ENCODE data around the gene CYB561D2. TPM values are rescaled to one million over a fixed set of nuclear protein-coding genes. Genes with fewer than 3 reads are reported as not detected.
"Not testable (repeated sequence)": the region's sequence is repeated elsewhere in the genome, so short reads cannot be mapped to it uniquely, and the experiment has no call there.

CYB561D2 gene
- total and polyA plus RNA-seq, 4 donors, result 18.2 to 50.8 (median 27.7) TPM

GRCh38 chr3:50304601-50305000 lies 46.1 kb upstream of the CYB561D2 start:
- DNase-seq (no peak), ATAC-seq (ENCODE audit: insufficient read depth, low FRiP score) (no peak)
- Histone ChIP-seq H3K9me3 (ENCODE audit: control insufficient read depth in 4 of 4, insufficient read depth in 3 of 4, low read length in 3 of 4) (no peaks in the 10 kb centered on the region), H3K4me3 (no peak overlapping the region), H3K4me1 (ENCODE audit: control insufficient read depth in 5 of 5, insufficient read depth in 5 of 5, low read length in 5 of 5) (peaks cover 10 to 20% (median 16%) of the 10 kb centered on the region in 5 donors), H3K27me3 (ENCODE audit: control insufficient read depth in 3 of 3, insufficient read depth in 3 of 3, low read length in 2 of 3) (no peaks in the 10 kb centered on the region), H3K36me3 (ENCODE audit: control insufficient read depth in 4 of 4, insufficient read depth in 4 of 4, low read length in 4 of 4) (peaks cover 0 to 6% (median under 1%) of the 10 kb centered on the region in 4 donors), H3K27ac (ENCODE audit: low read depth in 1 of 2, low read length in 1 of 2) (no peak overlapping the region), H3K9ac (ENCODE audit: insufficient read depth in 1 of 2, low read length in 2 of 2) (no peak overlapping the region)
- TF ChIP-seq, protein P1, sequence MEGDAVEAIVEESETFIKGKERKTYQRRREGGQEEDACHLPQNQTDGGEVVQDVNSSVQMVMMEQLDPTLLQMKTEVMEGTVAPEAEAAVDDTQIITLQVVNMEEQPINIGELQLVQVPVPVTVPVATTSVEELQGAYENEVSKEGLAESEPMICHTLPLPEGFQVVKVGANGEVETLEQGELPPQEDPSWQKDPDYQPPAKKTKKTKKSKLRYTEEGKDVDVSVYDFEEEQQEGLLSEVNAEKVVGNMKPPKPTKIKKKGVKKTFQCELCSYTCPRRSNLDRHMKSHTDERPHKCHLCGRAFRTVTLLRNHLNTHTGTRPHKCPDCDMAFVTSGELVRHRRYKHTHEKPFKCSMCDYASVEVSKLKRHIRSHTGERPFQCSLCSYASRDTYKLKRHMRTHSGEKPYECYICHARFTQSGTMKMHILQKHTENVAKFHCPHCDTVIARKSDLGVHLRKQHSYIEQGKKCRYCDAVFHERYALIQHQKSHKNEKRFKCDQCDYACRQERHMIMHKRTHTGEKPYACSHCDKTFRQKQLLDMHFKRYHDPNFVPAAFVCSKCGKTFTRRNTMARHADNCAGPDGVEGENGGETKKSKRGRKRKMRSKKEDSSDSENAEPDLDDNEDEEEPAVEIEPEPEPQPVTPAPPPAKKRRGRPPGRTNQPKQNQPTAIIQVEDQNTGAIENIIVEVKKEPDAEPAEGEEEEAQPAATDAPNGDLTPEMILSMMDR (IDR thresholded peaks at IDR 0.05; ENCODE audit: control extremely low read depth, extremely low read depth), result no peak

DNA sequence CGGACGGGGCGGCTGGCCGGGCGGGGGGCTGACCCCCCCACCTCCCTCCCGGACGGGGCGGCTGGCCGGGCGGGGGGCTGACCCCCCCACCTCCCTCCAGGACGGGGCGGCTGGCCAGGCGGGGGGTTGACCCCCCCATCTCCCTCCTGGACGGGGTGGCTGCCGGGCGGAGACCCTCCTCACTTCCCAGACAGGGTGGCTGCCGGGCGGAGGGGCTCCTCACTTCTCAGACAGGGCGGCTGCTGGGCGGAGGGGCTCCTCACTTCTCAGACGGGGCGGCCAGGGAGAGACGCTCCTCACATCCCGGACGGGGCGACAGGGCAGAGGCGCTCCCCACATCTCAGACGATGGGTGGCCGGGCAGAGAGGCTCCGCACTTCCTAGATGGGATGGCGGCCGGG lies 38.6 kb upstream of the CYB561D2 start:
- not testable (repeated sequence) for H3K9me3 ChIP-seq (ENCODE audit: control insufficient read depth in 4 of 4, insufficient read depth in 3 of 4, low read length in 3 of 4); H3K9ac ChIP-seq (ENCODE audit: insufficient read depth in 1 of 2, low read length in 2 of 2); ATAC-seq (ENCODE audit: insufficient read depth, low FRiP score); H3K27me3 ChIP-seq (ENCODE audit: control insufficient read depth in 3 of 3, insufficient read depth in 3 of 3, low read length in 2 of 3); H3K4me3 ChIP-seq; DNase-seq; H3K27ac ChIP-seq (ENCODE audit: low read depth in 1 of 2, low read length in 1 of 2)
- peaks cover 0 to 12% (median 4%) of the 10 kb centered on the region in 4 donors for H3K36me3 ChIP-seq (ENCODE audit: control insufficient read depth in 4 of 4, insufficient read depth in 4 of 4, low read length in 4 of 4)
- WGBS, 2 donors, result 84 to 95% methylated on average over 4 to 32 of the region's 32 CpGs
- peaks cover 0 to 16% (median 0%) of the 10 kb centered on the region in 5 donors for H3K4me1 ChIP-seq (ENCODE audit: control insufficient read depth in 5 of 5, insufficient read depth in 5 of 5, low read length in 5 of 5)

- no peak overlapping the region for H3K4me3 ChIP-seq
- 48 to 79% methylated on average over 3 of the region's 3 CpGs for WGBS, 2 donors
- no peaks in the 10 kb centered on the region for H3K27me3 ChIP-seq (ENCODE audit: control insufficient read depth in 3 of 3, insufficient read depth in 3 of 3, low read length in 2 of 3)
- no peak for ATAC-seq (ENCODE audit: insufficient read depth, low FRiP score)
- peaks cover 0 to 21% (median 16%) of the 10 kb centered on the region in 4 donors for H3K36me3 ChIP-seq (ENCODE audit: control insufficient read depth in 4 of 4, insufficient read depth in 4 of 4, low read length in 4 of 4)
- peak overlapping the region in 1 of 2 donors; percentile 79 for H3K27ac ChIP-seq (ENCODE audit: low read depth in 1 of 2, low read length in 1 of 2)
- H3K9me3 ChIP-seq (ENCODE audit: control insufficient read depth in 4 of 4, insufficient read depth in 3 of 4, low read length in 3 of 4), result no peaks in the 10 kb centered on the region
- DNase-seq, result no peak
- H3K4me1 ChIP-seq (ENCODE audit: control insufficient read depth in 5 of 5, insufficient read depth in 5 of 5, low read length in 5 of 5), result peaks cover 0 to 35% (median 5%) of the 10 kb centered on the region in 5 donors
- TF ChIP-seq, protein P1 (IDR thresholded peaks at IDR 0.05; ENCODE audit: control extremely low read depth, extremely low read depth), result no peak
- H3K9ac ChIP-seq (ENCODE audit: insufficient read depth in 1 of 2, low read length in 2 of 2), result no peak overlapping the region
Observed at GRCh38 chr3:50314342-50314741, 36.3 kb upstream of the CYB561D2 start.

GRCh38 chr3:50314816-50315215 lies 35.8 kb upstream of the CYB561D2 start:
- H3K4me1 ChIP-seq (ENCODE audit: control insufficient read depth in 5 of 5, insufficient read depth in 5 of 5, low read length in 5 of 5), result peaks cover 0 to 40% (median 6%) of the 10 kb centered on the region in 5 donors
- peaks cover 0 to 21% (median 16%) of the 10 kb centered on the region in 4 donors for H3K36me3 ChIP-seq (ENCODE audit: control insufficient read depth in 4 of 4, insufficient read depth in 4 of 4, low read length in 4 of 4)

More at GRCh38 chr3:50314816-50315215, 35.8 kb upstream of the CYB561D2 start:
- ATAC-seq (ENCODE audit: insufficient read depth, low FRiP score), result no peak
- WGBS, 2 donors, result 98% methylated on average over 4 of the region's 4 CpGs
- Histone ChIP-seq H3K9ac (ENCODE audit: insufficient read depth in 1 of 2, low read length in 2 of 2) (no peak overlapping the region), H3K27me3 (ENCODE audit: control insufficient read depth in 3 of 3, insufficient read depth in 3 of 3, low read length in 2 of 3) (no peaks in the 10 kb centered on the region), H3K4me3 (no peak overlapping the region), H3K27ac (ENCODE audit: low read depth in 1 of 2, low read length in 1 of 2) (peak overlapping the region in 1 of 2 donors; percentile 79), H3K9me3 (ENCODE audit: control insufficient read depth in 4 of 4, insufficient read depth in 3 of 4, low read length in 3 of 4) (no peaks in the 10 kb centered on the region)
- no peak for DNase-seq
- TF ChIP-seq, protein P1 (IDR thresholded peaks at IDR 0.05; ENCODE audit: control extremely low read depth, extremely low read depth), result no peak

All from lung (tissue), 12 donors.